Measurements from ENCODE around the gene MEMO1. TPM values are rescaled to one million over a fixed set of nuclear protein-coding genes. Genes with fewer than 3 reads are reported as not detected.

MEMO1 gene
- total and polyA plus RNA-seq, 2 donors (not counting 1 experiment from before 2014, with no cell fraction given), result 44.8 to 65.8 TPM

GRCh38 chr2:32005371-32005976 is 5.3 kb downstream of the MEMO1 start:
- no peak overlapping the region for H3K27ac Mint-ChIP-seq
- Histone ChIP-seq H3K4me3 (ENCODE audit: control extremely low read depth in 1 of 5, extremely low read depth in 1 of 5, insufficient read depth in 1 of 5, low read depth in 2 of 5, low read length in 4 of 5) (no peak overlapping the region), H3K9ac (ENCODE audit: low read length) (no peak overlapping the region), H3K9me3 (ENCODE audit: control extremely low read depth in 1 of 3, control insufficient read depth in 2 of 3, insufficient read depth in 1 of 3, low read length in 2 of 3) (no peaks in the 10 kb centered on the region), H3K79me2 (ENCODE audit: control insufficient read depth, insufficient read depth, low read length) (peaks cover 89% of the 10 kb centered on the region), H4K20me1 (ENCODE audit: control insufficient read depth, insufficient read depth, low read length, poor library complexity, severe bottlenecking) (peaks cover 67% of the 10 kb centered on the region), H2AFZ (ENCODE audit: insufficient read depth, low read depth, low read length, poor library complexity, severe bottlenecking) (no peak overlapping the region), H3K27me3 (replicated peaks in 1 of 4; ENCODE audit: control extremely low read depth in 1 of 4, control insufficient read depth in 3 of 4, insufficient read depth in 4 of 4, low read length in 3 of 4) (no peaks in the 10 kb centered on the region), H3K27ac (ENCODE audit: low read length in 2 of 2) (no peak overlapping the region), H3K36me3 (replicated peaks in 1 of 2; ENCODE audit: control extremely low read depth in 1 of 2, control insufficient read depth in 1 of 2, extremely low read depth in 1 of 2, insufficient read depth in 2 of 2, low read length in 1 of 2) (no peaks in the 10 kb centered on the region), H3K4me1 (ENCODE audit: control insufficient read depth in 2 of 2, insufficient read depth in 2 of 2, low read length in 2 of 2) (peaks cover 17 to 21% of the 10 kb centered on the region in 2 donors), H3K4me2 (replicated peaks; ENCODE audit: low read depth, low read length, poor library complexity, severe bottlenecking) (no peak overlapping the region)
- DNase-seq, result no peak
- ChIA-PET POLR2A (interaction anchor here (0.6 kb wide), 1 partner anchor 352 kb away, joined by 3 read pairs; no protein-coding TSS in a partner anchor), CTCF (no interaction called here)
- no peak for ATAC-seq (ENCODE audit: low read depth)
- TF ChIP-seq EZH2 (IDR thresholded peaks at IDR 0.05; ENCODE audit: borderline replicate concordance, insufficient read depth, low read depth, low read length, poor library complexity, severe bottlenecking) (no peak), CTCF (IDR thresholded peaks at IDR 0.05) (no peak)
- no CpG with 5 or more reads among the region's 2 CpGs for WGBS (ENCODE audit: insufficient coverage)
- no peak overlapping the region for H3K4me3 Mint-ChIP-seq
- no peaks in the 10 kb centered on the region for H3K9me3 Mint-ChIP-seq (ENCODE audit: insufficient read depth)
- intact Hi-C loops (cut with micrococcal nuclease), result loop anchor here (10.0 kb wide), 1 partner anchor 61 kb away; no protein-coding TSS in a partner anchor
- no peaks in the 10 kb centered on the region for H3K27me3 Mint-ChIP-seq
- peaks cover 50% of the 10 kb centered on the region for H3K4me1 Mint-ChIP-seq

- Histone ChIP-seq H3K79me2 (ENCODE audit: control insufficient read depth, insufficient read depth, low read length) (peaks cover 97% of the 10 kb centered on the region), H3K9me3 (ENCODE audit: control extremely low read depth in 1 of 3, control insufficient read depth in 2 of 3, insufficient read depth in 1 of 3, low read length in 2 of 3) (no peaks in the 10 kb centered on the region), H3K4me3 (ENCODE audit: control extremely low read depth in 1 of 5, extremely low read depth in 1 of 5, insufficient read depth in 1 of 5, low read depth in 2 of 5, low read length in 4 of 5) (no peak overlapping the region), H3K4me2 (replicated peaks; ENCODE audit: low read depth, low read length, poor library complexity, severe bottlenecking) (no peak overlapping the region), H3K27me3 (replicated peaks in 1 of 4; ENCODE audit: control extremely low read depth in 1 of 4, control insufficient read depth in 3 of 4, insufficient read depth in 4 of 4, low read length in 3 of 4) (no peaks in the 10 kb centered on the region), H3K36me3 (replicated peaks in 1 of 2; ENCODE audit: control extremely low read depth in 1 of 2, control insufficient read depth in 1 of 2, extremely low read depth in 1 of 2, insufficient read depth in 2 of 2, low read length in 1 of 2) (no peaks in the 10 kb centered on the region), H3K27ac (ENCODE audit: low read length in 2 of 2) (no peak overlapping the region), H2AFZ (ENCODE audit: insufficient read depth, low read depth, low read length, poor library complexity, severe bottlenecking) (no peak overlapping the region), H4K20me1 (ENCODE audit: control insufficient read depth, insufficient read depth, low read length, poor library complexity, severe bottlenecking) (peaks cover 71% of the 10 kb centered on the region), H3K4me1 (ENCODE audit: control insufficient read depth in 2 of 2, insufficient read depth in 2 of 2, low read length in 2 of 2) (peaks cover 22 to 32% of the 10 kb centered on the region in 2 donors), H3K9ac (ENCODE audit: low read length) (no peak overlapping the region)
- no peak for DNase-seq
- 100% methylated on average over 1 of the region's 2 CpGs for WGBS (ENCODE audit: insufficient coverage)
- peaks cover 54% of the 10 kb centered on the region for H3K4me1 Mint-ChIP-seq
- no peak for TF ChIP-seq EZH2 (IDR thresholded peaks at IDR 0.05; ENCODE audit: borderline replicate concordance, insufficient read depth, low read depth, low read length, poor library complexity, severe bottlenecking)
- TF ChIP-seq CTCF (IDR thresholded peaks at IDR 0.05), result no peak
- intact Hi-C loops (cut with micrococcal nuclease), result loop anchor here (10.0 kb wide), 1 partner anchor 59 kb away; no protein-coding TSS in a partner anchor
- ChIA-PET POLR2A (no interaction called here), CTCF (no interaction called here)
- H3K27me3 Mint-ChIP-seq, result no peaks in the 10 kb centered on the region
- no peak overlapping the region for H3K27ac Mint-ChIP-seq
- ATAC-seq (ENCODE audit: low read depth), result no peak
- no peaks in the 10 kb centered on the region for H3K9me3 Mint-ChIP-seq (ENCODE audit: insufficient read depth)
- H3K4me3 Mint-ChIP-seq, result no peak overlapping the region
These were observed 7.0 kb downstream of the MEMO1 start for GRCh38 chr2:32003791-32004190.
